ENCODE results near the gene GTF2A1L.

DNA sequence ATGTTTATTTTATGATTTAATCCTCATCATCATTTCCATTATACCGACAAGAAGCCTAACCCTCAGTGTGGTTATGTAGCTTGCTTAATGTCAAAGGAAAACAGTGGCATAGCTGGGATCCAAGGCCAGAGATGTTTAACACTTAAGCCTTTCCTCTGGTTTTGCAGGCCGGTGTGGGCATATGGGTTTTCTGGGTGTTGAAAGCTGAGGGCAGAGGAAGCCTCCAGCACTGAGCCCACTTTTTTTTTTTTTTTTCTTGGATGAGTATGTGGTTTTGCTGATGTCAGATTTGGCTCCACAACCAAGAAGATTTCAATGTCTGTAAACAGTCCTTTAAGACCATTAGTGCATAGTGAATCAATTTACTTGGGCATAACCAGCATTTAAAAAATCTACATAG, 96.6 kb downstream of the GTF2A1L start:
- TF ChIP-seq CTCF (IDR thresholded peaks at IDR 0.05; ENCODE audit: low read depth, low read length) = no peak
- no peak for TF ChIP-seq EZH2phosphoT487 (IDR thresholded peaks at IDR 0.05; ENCODE audit: low read depth)

Data from OCI-LY3 (cell line).